PFSK-1 (cell line): ENCODE measurements around the gene CPOX.

ENCODE experiments used
- FOXP2 ChIP-seq: optimal IDR thresholded peaks from 2 replicates; pipeline ENCODE3; 2011; ENCODE audit warnings: borderline replicate concordance, control low read depth, inconsistent platforms; ENCODE audit not compliant: insufficient read depth; ENCODE audit errors: extremely low read length, extremely low read depth
- POLR2AphosphoS5 ChIP-seq: IDR thresholded peaks from 2 replicates; pipeline ENCODE4 v1.6.1; 2012; ENCODE audit warnings: low read depth, mild to moderate bottlenecking, control low read depth, low read length, moderate library complexity
- REST ChIP-seq, 2 experiments: IDR thresholded peaks; 2 replicates each; pipeline versions ENCODE4 v1.6.1 to v1.8.0; 2011 to 2012; ENCODE audit warnings: low read depth in 2 of 2, low read length in 2 of 2, control low read depth in 1 of 2, inconsistent platforms in 1 of 2, mild to moderate bottlenecking in 1 of 2, moderate library complexity in 1 of 2; ENCODE audit not compliant: insufficient read depth in 1 of 2
- SIN3A ChIP-seq: IDR thresholded peaks from 2 replicates; pipeline ENCODE4 v1.6.1; 2012; ENCODE audit warnings: mild to moderate bottlenecking, low read length, moderate library complexity, borderline replicate concordance; ENCODE audit not compliant: insufficient read depth
- TAF1 ChIP-seq: IDR thresholded peaks from 2 replicates; pipeline ENCODE4 v1.6.1; 2012; ENCODE audit warnings: low read length, control low read depth, borderline replicate concordance; ENCODE audit not compliant: insufficient read depth

- no peak for TF ChIP-seq TAF1
- TF ChIP-seq POLR2AphosphoS5 = no peak
- no peak for TF ChIP-seq REST (IDR thresholded peaks at IDR 0.05; ENCODE audit: insufficient read depth in 1 of 2, low read depth in 2 of 2, low read length in 2 of 2)
- TF ChIP-seq SIN3A = no peak
- no peak for TF ChIP-seq FOXP2
Observed at GRCh38 chr3:98582042-98582441, 11.4 kb downstream of the CPOX start.
